GM12873 (cell line): ENCODE data around the gene CTNND2.
A peak's percentile ranks its signal among the peaks of the same experiment; 100 is the strongest.

Experiments used
- CTCF ChIP-seq: IDR thresholded peaks from 2 replicates; pipeline ENCODE4 v1.5.1; 2012; ENCODE audit warnings: low read depth, mild to moderate bottlenecking, moderate library complexity, low read length, control low read depth; ENCODE audit not compliant: insufficient read depth; ENCODE audit errors: missing control alignments

The CTNND2 gene

GRCh38 chr5:11075035-11075805, 829.0 kb downstream of the CTNND2 start:
- peak; percentile 39 for TF ChIP-seq CTCF

DNA sequence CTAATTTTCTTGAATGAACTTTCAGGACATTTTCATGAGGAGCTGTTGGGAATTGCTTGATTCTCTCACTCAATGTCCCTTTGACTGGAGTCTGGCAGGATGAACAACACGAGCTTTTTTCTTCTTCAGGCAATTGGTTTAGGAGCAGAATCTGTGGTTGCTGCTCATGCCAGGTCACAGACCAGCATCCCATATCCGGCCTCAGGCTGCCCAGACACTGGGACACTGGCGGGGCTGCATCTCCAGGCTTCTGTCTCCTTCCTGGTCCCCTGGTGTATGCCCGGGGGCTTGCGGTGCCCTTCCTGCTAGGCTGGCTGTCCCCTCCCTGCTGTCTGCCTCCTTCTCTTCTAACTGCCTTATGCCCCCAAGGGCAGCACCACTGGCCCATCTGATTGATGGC, 831.7 kb downstream of the CTNND2 start:
- no peak for TF ChIP-seq CTCF

- no peak for TF ChIP-seq CTCF
Measured at GRCh38 chr5:11072076-11072475, 832.2 kb downstream of the CTNND2 start.

DNA sequence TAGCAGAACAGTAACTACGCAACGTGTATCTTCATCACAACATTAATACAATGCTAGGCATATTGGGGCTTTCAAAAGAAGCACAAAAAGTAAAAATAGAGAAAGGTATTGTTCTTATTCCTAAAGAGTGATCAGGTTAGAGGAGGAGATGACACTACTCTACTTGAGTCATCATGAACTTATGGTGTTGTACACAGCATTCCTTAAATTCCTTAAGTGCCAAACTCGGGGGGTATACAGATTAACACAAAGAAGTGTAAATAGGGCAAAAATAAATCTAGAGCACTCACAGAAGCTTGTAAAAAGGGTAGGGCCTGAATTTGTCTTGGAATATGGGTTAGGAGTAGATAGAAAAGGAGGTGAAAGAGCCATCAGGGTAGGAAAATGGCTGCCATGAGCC, 835.2 kb downstream of the CTNND2 start:
- no peak for TF ChIP-seq CTCF

GRCh38 chr5:11064763-11065450, 839.3 kb downstream of the CTNND2 start:
- no peak for TF ChIP-seq CTCF

DNA sequence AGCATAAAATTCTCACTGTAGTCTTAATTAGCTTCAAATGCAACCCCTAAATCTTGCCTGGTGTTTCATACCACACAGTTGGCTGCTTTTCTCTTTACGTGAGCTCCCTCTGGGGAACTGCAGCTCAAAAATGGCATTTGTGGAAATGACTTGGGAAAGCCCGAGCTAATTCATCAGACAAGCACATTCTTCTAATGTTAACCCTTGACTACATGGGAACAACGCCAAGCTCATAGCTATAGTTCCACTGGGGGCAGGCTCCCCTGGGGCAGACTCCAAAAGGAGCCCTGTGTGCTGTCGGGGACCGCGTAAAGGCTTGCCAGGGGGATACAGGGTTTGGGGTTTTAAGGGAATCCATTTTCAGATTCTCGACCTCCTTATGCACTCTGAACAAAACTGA, 841.8 kb downstream of the CTNND2 start:
- no peak for TF ChIP-seq CTCF

GRCh38 chr5:11056560-11056959, 847.7 kb downstream of the CTNND2 start:
- TF ChIP-seq CTCF: no peak
